ENCODE measurements around the gene FAS.

- TF ChIP-seq, protein P1, sequence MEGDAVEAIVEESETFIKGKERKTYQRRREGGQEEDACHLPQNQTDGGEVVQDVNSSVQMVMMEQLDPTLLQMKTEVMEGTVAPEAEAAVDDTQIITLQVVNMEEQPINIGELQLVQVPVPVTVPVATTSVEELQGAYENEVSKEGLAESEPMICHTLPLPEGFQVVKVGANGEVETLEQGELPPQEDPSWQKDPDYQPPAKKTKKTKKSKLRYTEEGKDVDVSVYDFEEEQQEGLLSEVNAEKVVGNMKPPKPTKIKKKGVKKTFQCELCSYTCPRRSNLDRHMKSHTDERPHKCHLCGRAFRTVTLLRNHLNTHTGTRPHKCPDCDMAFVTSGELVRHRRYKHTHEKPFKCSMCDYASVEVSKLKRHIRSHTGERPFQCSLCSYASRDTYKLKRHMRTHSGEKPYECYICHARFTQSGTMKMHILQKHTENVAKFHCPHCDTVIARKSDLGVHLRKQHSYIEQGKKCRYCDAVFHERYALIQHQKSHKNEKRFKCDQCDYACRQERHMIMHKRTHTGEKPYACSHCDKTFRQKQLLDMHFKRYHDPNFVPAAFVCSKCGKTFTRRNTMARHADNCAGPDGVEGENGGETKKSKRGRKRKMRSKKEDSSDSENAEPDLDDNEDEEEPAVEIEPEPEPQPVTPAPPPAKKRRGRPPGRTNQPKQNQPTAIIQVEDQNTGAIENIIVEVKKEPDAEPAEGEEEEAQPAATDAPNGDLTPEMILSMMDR (conservative IDR thresholded peaks at IDR 0.05) = no peak
- no peak for TF ChIP-seq EZH2 (IDR thresholded peaks at IDR 0.05; ENCODE audit: low read depth)
Measured at GRCh38 chr10:88946200-88946599, 44.4 kb upstream of the FAS start.
